Measurements from ENCODE around the gene KIF5C.
"Not testable (repeated sequence)": the region's sequence is repeated elsewhere in the genome, so short reads cannot be mapped to it uniquely, and the experiment has no call there.

Gene KIF5C

GRCh38 chr2:148874868-148875341 lies at the start of gene KIF5C:
KIF5C (plus strand) TSS chr2:148875227; CDS start chr2:148875618, 391 bp downstream.
- DNase-seq, result peak; percentile 18 to 91 (median 76)

DNA sequence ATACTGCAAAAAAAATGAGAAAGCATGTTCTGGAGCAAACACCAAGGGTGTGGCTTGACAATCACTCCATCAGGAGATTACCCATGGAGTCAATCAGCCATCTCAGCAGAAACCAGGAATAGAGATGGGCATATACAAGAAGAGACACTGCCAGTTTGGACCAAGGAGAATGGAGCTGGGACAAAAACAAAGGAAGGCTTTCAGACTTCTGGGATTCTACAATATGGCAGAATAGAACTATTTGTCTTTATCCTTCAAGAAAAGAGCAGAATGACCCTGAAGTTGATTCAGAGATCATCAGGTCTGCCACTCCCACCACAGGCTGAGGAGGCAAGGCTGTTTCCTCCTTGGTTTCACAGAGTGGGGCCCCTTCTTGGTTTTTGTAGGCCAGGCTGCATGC lies 48.2 kb upstream of the KIF5C start:
- DNase-seq, result no peak

DNA sequence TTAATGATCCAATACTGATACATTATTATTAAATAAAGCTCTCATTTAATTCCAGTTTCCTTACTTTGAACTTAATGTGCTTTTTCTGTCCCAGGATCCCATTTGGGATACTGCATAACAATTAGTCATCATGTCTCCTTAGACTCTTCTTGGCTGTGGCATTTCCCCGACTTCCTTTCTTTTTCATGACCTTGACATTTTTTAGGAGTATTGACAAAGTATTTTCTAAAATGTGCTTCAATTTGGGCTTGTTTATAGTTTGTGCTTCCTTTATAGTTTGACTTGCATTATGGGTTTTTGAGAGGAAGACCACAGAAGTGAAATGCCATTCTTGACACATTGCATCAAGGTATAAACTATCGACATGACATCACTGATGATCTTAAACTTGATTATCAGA lies 46.1 kb upstream of the KIF5C start:
- DNase-seq, result no peak

DNA sequence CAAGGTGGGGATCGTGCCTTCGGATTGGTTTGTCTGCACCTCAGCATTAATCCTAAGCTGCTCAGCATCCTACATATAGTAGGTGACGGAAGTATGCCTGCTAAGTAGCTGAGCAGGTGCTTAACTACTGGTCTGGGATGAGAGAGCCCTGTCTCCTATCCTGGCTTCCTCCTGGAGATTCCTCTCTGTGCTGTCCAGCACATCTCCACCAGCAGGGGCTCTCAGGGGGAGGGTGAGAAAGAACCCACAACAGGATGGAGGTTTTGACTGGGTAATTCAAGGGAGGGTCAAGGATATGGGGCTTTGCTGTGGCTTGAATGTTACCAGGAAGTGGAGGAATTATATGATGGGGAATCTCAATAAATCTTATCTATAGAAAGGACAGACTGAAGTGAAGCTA lies 45.4 kb upstream of the KIF5C start:
- DNase-seq, result no peak

- DNase-seq, result no peak
Observed at GRCh38 chr2:148832637-148833036, 42.4 kb upstream of the KIF5C start.

- DNase-seq, result no peak
Observed at GRCh38 chr2:148842050-148842449, 33.0 kb upstream of the KIF5C start.

DNA sequence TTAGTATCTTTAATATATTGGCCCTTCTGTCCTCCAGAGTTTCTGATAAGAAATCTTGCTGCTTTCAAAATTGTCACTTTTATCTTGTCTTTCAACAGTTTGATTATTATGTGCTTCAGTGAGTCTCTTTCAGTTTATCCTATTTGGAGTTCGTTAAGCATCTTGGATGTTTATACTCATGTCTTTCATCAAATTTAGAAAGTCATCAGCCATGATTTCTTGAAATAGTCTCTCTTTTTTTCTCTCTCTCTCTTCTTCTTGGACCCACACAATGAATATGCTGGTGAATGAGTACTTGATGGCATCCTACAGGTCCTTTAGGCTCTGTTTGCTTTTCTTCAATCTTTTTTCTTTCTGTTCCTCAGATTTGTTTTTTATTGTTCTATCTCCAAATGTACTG lies 26.9 kb upstream of the KIF5C start:
- DNase-seq, result no peak

DNA sequence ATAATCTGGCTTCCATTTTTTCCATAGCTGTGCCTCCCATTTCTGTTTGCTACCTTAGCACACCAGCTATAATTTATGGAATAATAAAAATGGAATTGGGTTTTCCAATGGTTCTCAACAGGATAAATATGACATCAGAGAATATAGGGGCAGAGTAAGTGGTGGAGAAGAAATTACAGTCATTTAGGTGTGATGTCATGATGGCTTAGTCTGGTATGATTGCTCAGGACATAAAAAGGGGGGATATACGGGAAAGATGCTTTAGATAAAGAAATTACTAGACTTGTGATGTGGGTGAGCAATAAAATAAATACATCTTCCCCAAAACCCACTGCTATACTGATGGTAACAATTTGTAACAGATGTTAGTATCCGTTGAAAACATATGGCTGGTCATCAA lies 21.6 kb upstream of the KIF5C start:
- no peak for DNase-seq

GRCh38 chr2:148860037-148860436 lies 15.0 kb upstream of the KIF5C start:
- DNase-seq, result no peak

DNA sequence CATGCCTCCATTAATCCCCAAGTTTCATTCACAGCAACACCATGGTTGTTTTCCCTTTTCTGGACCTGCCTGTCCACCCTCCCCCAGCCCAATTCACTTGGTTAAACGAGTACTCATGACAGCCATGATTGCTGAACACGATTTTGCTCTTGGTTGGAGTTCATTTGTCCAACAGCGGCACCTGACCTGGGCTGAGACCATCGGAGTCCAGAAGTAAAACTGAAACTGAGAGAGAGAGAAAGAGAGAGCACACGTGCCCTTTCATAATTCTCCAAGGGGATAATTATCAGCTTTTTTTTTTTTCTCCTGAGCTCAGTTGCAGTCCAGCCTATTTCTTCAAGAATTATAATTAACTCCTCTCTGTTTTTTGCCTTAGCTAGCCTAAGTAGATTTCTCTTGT lies 13.7 kb upstream of the KIF5C start:
- DNase-seq, result no peak

DNA sequence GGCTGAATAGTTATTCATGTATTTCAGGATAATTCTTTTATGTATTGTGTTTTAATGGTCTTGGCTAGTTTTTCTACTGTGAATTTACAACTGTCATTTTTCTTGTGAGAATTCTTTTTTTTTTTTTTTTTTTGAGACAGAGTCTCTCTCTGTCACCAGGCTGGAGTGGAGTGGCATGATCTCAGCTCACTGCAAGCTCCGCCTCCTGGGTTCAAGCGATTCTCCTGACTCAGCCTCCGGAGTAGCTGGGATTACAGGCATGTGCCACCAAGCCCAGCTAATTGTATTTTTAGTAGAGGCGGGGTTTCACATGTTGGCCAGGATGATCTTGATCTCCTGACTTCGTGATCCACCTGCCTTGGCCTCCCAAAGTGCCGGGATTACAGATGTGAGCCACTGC lies 12.5 kb upstream of the KIF5C start:
- DNase-seq, result not testable (repeated sequence)

GRCh38 chr2:148865512-148865911 lies 9.5 kb upstream of the KIF5C start:
- DNase-seq, result no peak

DNA sequence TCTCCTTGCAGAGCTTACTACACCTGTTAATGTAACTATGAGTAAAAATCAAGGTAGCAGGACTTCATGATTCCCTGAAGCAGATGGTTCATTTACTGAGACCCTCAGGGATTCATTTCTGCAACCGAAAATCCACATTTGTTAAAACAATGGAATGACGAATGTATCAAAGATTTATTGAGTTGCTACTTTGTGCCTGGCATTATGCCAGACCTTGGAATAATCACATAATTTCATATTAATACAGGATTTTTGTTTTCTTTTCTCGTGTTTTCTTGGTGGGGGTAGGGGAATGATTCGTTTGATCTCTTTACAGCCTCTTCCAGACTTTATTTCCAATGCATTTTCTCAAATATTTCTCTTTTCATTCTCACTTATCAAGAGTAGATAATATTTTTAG lies 8.9 kb upstream of the KIF5C start:
- no peak for DNase-seq

- no peak for DNase-seq
Observed at GRCh38 chr2:148867079-148867769, 7.8 kb upstream of the KIF5C start.

DNA sequence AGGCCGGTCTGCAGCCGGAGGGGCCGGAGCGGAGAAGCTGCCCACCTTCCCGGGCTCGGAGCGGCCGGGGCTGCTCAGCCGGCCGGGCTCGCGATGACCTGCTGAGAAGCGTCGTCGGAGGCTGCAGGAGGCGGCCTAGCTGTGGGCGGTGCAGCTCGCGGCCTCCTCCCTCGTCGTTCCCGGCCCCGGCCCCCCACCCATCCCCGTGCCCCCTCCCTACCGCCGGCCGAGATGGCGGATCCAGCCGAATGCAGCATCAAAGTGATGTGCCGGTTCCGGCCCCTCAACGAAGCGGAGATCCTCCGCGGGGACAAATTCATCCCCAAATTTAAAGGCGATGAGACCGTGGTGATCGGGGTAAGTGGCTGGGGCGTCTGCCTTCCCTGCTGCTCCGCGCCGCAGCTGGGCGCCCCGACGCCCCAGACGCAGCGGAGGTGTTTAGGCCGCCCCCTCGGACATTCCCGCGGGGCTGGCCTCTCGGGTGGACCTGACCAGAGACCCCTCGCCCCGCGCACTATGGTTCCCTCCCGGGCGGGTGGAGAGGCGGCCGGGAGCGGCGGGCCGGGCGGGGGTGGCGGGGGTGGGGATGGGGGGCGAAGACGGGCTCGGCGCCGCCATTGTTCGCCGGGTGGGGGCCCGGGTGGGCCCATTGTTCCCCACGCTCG lies 492 bp downstream of the KIF5C start:
- peak in 2 of 14 donors; percentile 41 to 48 for DNase-seq

DNA sequence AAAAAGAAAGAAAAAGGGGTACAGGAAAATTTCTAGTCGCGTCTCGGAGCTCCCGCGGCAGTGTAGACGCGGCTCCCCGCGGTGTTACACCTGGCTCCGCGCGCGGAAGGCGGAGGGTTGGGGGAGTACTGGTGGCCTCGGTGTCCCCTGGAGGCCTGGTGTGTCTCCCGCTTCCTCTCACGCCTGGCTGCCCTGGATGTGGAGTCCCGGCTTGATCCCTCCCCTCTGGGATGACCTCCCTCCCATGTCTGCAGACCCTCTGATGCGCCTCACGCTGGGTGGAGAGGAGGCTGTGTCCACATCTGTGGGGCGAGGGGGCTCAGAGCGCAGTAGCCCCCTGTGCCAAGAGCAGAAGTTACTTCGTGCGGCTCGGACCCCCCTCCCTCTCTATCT lies 1.2 kb downstream of the KIF5C start:
- peak in 4 of 14 donors; percentile 49 to 67 (median 54) for DNase-seq

GRCh38 chr2:148876595-148877402 lies 1.8 kb downstream of the KIF5C start:
- DNase-seq, result peak in 12 of 14 donors; percentile 17 to 76 (median 58)

- no peak for DNase-seq
Observed at GRCh38 chr2:148877403-148877740, 2.3 kb downstream of the KIF5C start.

GRCh38 chr2:148880636-148881035 lies 5.6 kb downstream of the KIF5C start:
- no peak for DNase-seq

DNA sequence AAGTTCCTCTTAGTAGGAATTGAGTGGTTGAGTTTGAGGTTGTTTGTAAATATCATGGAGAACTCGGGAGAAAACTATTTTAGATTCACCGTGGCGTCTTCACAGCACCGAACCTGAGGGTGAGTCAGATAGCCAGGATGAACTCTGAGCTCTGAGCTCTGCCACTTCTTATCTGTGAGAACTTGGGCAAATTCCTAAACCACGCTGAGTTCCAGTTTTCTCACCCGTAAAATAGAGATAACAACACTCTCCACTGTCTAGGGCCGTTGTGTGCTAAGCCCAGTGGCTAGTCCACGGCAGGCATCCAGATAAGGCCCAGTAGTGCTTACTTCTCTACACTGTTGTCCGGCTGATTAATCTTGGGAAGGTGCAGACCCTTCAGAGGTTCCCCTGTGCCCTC lies 7.0 kb downstream of the KIF5C start:
- no peak for DNase-seq

DNA sequence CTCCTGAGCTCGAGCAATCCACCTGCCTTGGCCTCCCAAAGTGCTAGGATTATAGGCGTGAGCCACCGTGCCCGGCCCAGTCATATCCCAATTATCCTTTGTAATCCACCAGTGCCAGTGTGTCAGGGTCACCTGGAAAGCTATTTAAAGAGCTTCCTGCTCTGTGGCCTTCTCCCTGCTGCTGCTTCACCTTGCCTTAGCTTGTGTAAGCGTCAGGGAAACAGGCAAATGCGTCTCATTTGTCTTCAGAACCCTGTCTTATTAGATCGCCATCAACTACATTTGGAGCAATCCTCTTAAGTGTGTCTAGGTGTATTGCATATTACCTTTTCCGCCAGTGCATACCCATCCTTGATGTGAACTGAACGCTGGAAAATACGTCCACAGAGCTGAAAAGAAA lies 10.2 kb downstream of the KIF5C start:
- DNase-seq, result peak in 1 of 14 donors; percentile 76

GRCh38 chr2:148885988-148886387 lies 11.0 kb downstream of the KIF5C start:
- DNase-seq, result peak in 2 of 14 donors; percentile 28 to 73

DNA sequence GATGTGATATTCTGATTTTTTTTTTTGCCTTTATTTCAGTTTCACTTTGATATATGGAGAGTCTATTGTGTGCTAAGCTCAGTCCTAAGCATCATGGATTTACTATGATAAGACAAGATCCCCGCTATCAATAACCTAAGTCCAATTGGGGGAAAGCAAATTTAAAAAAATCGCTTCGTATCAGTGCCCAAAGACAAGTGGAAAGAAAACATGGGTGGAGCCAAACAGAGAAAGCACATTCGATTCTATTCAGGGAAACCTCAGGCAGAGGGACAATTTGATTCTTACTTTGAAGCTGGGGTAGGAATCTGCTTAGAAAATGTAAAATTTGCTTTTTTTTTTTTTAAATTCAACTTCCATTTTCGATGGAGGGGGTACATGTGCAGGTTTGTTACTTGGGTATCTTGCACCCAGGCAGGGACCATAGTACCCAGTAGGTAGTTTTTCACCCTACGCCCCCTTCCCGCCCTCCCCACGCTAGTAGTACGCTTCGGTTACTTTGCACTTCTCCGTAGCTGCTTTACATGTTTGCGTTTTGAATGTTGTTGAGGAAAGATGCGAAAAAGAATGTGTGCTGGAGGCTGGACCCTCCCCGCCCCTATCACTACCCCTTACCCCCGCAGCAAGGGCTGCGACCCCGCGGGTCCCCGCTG lies 12.4 kb downstream of the KIF5C start:
- peak in 1 of 14 donors; percentile 64 for DNase-seq
